IMR-90 (cell line): ENCODE results near the gene ATXN1. TPM values are rescaled to one million over a fixed set of nuclear protein-coding genes. Genes with fewer than 3 reads are reported as not detected.

Source experiments
- ATAC-seq: fragments of 200-7000 bp; cut with Tn5 transposase; 2 replicates; pipeline ENCODE4 v1.9.1; 2020; ENCODE audit warnings: low read depth, mild to moderate bottlenecking, moderate library complexity
- BruUV-seq: library from RNA; stranded (reverse); fragments of 400-500 nt; replicated peaks from 2 replicates; lab custom pipeline; 2021; lab: Mats Ljungman, UMichigan
- CTCF ChIA-PET: fragments of 300-600 bp; formaldehyde crosslinking; extraction: SDS; loops from one replicate; lab custom pipeline; 2021; ENCODE audit warnings: antibody characterized with exemption; lab: Yijun Ruan, JAX
- POLR2A ChIA-PET: fragments of 300-600 bp; sonication (Branson Sonifier 250); formaldehyde crosslinking; loops from one replicate; lab custom pipeline; 2022; ENCODE audit warnings: antibody characterized with exemption; ENCODE audit not compliant: unreplicated experiment; lab: Charles Lee
- DNase-seq: peaks from one replicate; pipeline ENCODE4 v3.0.0; 2013
- H2AFZ ChIP-seq: replicated peaks from 2 replicates; pipeline ENCODE3; 2013; ENCODE audit warnings: low read length, mild to moderate bottlenecking; ENCODE audit not compliant: poor library complexity
- H2AK5ac ChIP-seq: 2 replicates; pipeline ENCODE4 v1.6.1; 2013; ENCODE audit warnings: low read depth, low read length, inconsistent platforms
- H2AK9ac ChIP-seq: replicated peaks from 2 replicates; pipeline ENCODE3; 2013; ENCODE audit warnings: mild to moderate bottlenecking, low read depth, low read length, moderate library complexity; ENCODE audit not compliant: poor library complexity
- H2BK120ac ChIP-seq: 2 replicates; pipeline ENCODE4 v1.6.1; 2013; ENCODE audit warnings: low read depth, low read length, inconsistent platforms
- H2BK15ac ChIP-seq: 3 replicates; pipeline ENCODE4 v1.6.1; 2013; ENCODE audit warnings: low read depth, low read length, inconsistent platforms
- H2BK20ac ChIP-seq: 2 replicates; pipeline ENCODE4 v1.6.1; 2013; ENCODE audit warnings: low read depth, mild to moderate bottlenecking, inconsistent platforms, low read length, moderate library complexity
- H2BK5ac ChIP-seq: 2 replicates; pipeline ENCODE4 v1.6.1; 2013; ENCODE audit warnings: mild to moderate bottlenecking, low read depth, low read length, inconsistent platforms; ENCODE audit not compliant: poor library complexity, severe bottlenecking
- H3K14ac ChIP-seq: replicated peaks from 2 replicates; pipeline ENCODE4 v1.6.1; 2013; ENCODE audit warnings: low read depth, low read length, inconsistent platforms
- H3K18ac ChIP-seq: 2 replicates; pipeline ENCODE4 v1.6.1; 2013; ENCODE audit warnings: low read depth, low read length, control low read depth
- H3K23ac ChIP-seq: 2 replicates; pipeline ENCODE4 v1.6.1; 2013; ENCODE audit warnings: low read depth, low read length, inconsistent platforms
- H3K27ac ChIP-seq: 2 replicates; pipeline ENCODE4 v1.5.1; 2013; ENCODE audit warnings: mild to moderate bottlenecking, control low read depth, low read length; ENCODE audit not compliant: insufficient read depth
- H3K27me3 ChIP-seq: 2 replicates; pipeline ENCODE4 v1.6.1; 2013; ENCODE audit warnings: low read length; ENCODE audit not compliant: control insufficient read depth, insufficient read depth
- H3K36me3 ChIP-seq: 2 replicates; pipeline ENCODE4 v1.6.1; 2013; ENCODE audit warnings: low read length, mixed read lengths; ENCODE audit not compliant: control insufficient read depth, insufficient read depth
- H3K4ac ChIP-seq: 2 replicates; pipeline ENCODE4 v1.6.1; 2013; ENCODE audit warnings: low read depth, low read length, inconsistent platforms
- H3K4me1 ChIP-seq: 2 replicates; pipeline ENCODE4 v1.6.1; 2013; ENCODE audit warnings: low read length, mixed read lengths; ENCODE audit not compliant: control insufficient read depth, insufficient read depth
- H3K4me2 ChIP-seq: 2 replicates; pipeline ENCODE4 v1.6.1; 2013; ENCODE audit warnings: low read depth, mild to moderate bottlenecking, control low read depth, low read length, moderate library complexity
- H3K4me3 ChIP-seq: 2 replicates; pipeline ENCODE4 v1.5.1; 2013; ENCODE audit warnings: low read depth, mild to moderate bottlenecking, control low read depth, low read length, moderate library complexity; ENCODE audit not compliant: insufficient read depth
- H3K56ac ChIP-seq: 2 replicates; pipeline ENCODE4 v1.6.1; 2013; ENCODE audit warnings: low read length, inconsistent platforms; ENCODE audit not compliant: insufficient read depth; ENCODE audit errors: extremely low read depth
- H3K79me1 ChIP-seq, 2 experiments: 2 replicates each; pipeline ENCODE4 v1.6.1; 2013; ENCODE audit warnings: low read length in 2 of 2, inconsistent platforms in 1 of 2, low read depth in 1 of 2
- H3K9ac ChIP-seq: 2 replicates; pipeline ENCODE4 v1.6.1; 2013; ENCODE audit warnings: low read depth, low read length, control low read depth
- H3K9me1 ChIP-seq: 2 replicates; pipeline ENCODE4 v1.6.1; 2013; ENCODE audit warnings: low read length, inconsistent platforms; ENCODE audit not compliant: insufficient read depth
- H3K9me3 ChIP-seq: 2 replicates; pipeline ENCODE4 v1.6.1; 2013; ENCODE audit warnings: low read length; ENCODE audit not compliant: control insufficient read depth, insufficient read depth
- H4K20me1 ChIP-seq: 2 replicates; pipeline ENCODE4 v1.6.1; 2013; ENCODE audit warnings: low read length, inconsistent platforms; ENCODE audit not compliant: insufficient read depth
- H4K5ac ChIP-seq: 2 replicates; pipeline ENCODE4 v1.6.1; 2013; ENCODE audit warnings: mild to moderate bottlenecking, low read depth, low read length, control low read depth
- H4K8ac ChIP-seq, 2 experiments: 2 replicates each; pipeline ENCODE4 v1.6.1; 2013; ENCODE audit warnings: low read depth in 2 of 2, low read length in 2 of 2, control low read depth in 1 of 2, inconsistent platforms in 1 of 2
- H4K91ac ChIP-seq: 2 replicates; pipeline ENCODE4 v1.6.1; 2013; ENCODE audit warnings: low read depth, low read length, inconsistent platforms; ENCODE audit not compliant: insufficient read depth
- BHLHE40 ChIP-seq: fragments of 150-350 bp; IDR thresholded peaks from 2 replicates; pipeline ENCODE4 v1.6.1; 2016; ENCODE audit warnings: mild to moderate bottlenecking, low read depth, low read length
- CEBPB ChIP-seq: IDR thresholded peaks from 2 replicates; pipeline ENCODE4 v1.6.1; 2012; ENCODE audit warnings: low read depth, low read length, improper control_type of control experiment
- FOS ChIP-seq: fragments of 150-350 bp; IDR thresholded peaks from 2 replicates; pipeline ENCODE4 v1.6.1; 2016; ENCODE audit warnings: low read depth, low read length
- MAZ ChIP-seq: IDR thresholded peaks from 2 replicates; pipeline ENCODE4 v1.6.1; 2012; ENCODE audit warnings: low read depth, mild to moderate bottlenecking, low read length, improper control_type of control experiment, moderate library complexity, borderline replicate concordance
- RAD21 ChIP-seq: IDR thresholded peaks from 2 replicates; pipeline ENCODE4 v1.6.1; 2012; ENCODE audit warnings: low read length, improper control_type of control experiment
- RCOR1 ChIP-seq: IDR thresholded peaks from 2 replicates; pipeline ENCODE4 v1.6.1; 2012; ENCODE audit warnings: mild to moderate bottlenecking, low read length, improper control_type of control experiment; ENCODE audit not compliant: insufficient replicate concordance
- RFX5 ChIP-seq: IDR thresholded peaks from 2 replicates; pipeline ENCODE4 v1.8.0; 2012; ENCODE audit warnings: low read depth, mild to moderate bottlenecking, low read length, moderate library complexity
- USF2 ChIP-seq: fragments of 150-350 bp; IDR thresholded peaks from 2 replicates; pipeline ENCODE4 v1.6.1; 2017; ENCODE audit warnings: mild to moderate bottlenecking, antibody characterized with exemption, low read length, low read depth
- WGBS, 2 experiments: methylation state at CpG; one replicate each; pipeline versions ENCODE4 v1.1.5 to v1.1.7; 2013; ENCODE audit warnings: missing lambda C conversion rate in 2 of 2; ENCODE audit not compliant: insufficient read length in 1 of 2; ENCODE audit errors: extremely low coverage in 2 of 2; 5-methylcytosine and 5-hydroxymethylcytosine counted together
- dilution Hi-C: fragments of 300-500 bp; cut with HindIII; formaldehyde crosslinking; loops from one replicate; pipeline ENCODE4 v1.14.3; 2018; ENCODE audit warnings: low sequenced_read_pairs; ENCODE audit not compliant: unreplicated experiment
- in situ Hi-C: fragments of 300-500 bp; cut with MboI; formaldehyde crosslinking; loops from 3 replicates; pipeline ENCODE4 v1.14.3; 2019; ENCODE audit warnings: low sequenced_read_pairs, inconsistent platforms, mixed read lengths
- intact Hi-C: fragments of 100-400 bp; cut with micrococcal nuclease; formaldehyde crosslinking; loops from 2 replicates; pipeline ENCODE4 v1.10.0; 2022
- polyA plus RNA-seq, 3 experiments: library from polyadenylated mRNA; depleted of rRNA; stranded (reverse); fragments of >200 nt; gene quantifications; 2 replicates each; pipeline ENCODE4 v1.2.3, GENCODE V29; 2012; ENCODE audit warnings: low replicate concordance in 1 of 3
- total RNA-seq: library from RNA; depleted of rRNA; stranded (reverse); fragments of >200 nt; gene quantifications from 2 replicates; pipeline ENCODE4 v1.2.3, GENCODE V29; 2012

ATXN1 gene
- total and polyA plus RNA-seq, 2 of the 4 experiments (the other 2 are of a cell fraction), result 7.3 to 11.1 TPM

- no peak overlapping the region for H2BK15ac ChIP-seq
- no peaks in the 10 kb centered on the region for H3K27me3 ChIP-seq
- dilution Hi-C loops (no loop called here), intact Hi-C loops (loop anchor here (5.0 to 10.0 kb wide), 4 partner anchors 78 to 455 kb away; no protein-coding TSS in a partner anchor), in situ Hi-C loops (loop anchor here (5.0 to 10.0 kb wide), 3 partner anchors 173 to 575 kb away; partner anchors contain the start of gene ATXN1)
- H4K20me1 ChIP-seq, result peaks cover 6% of the 10 kb centered on the region; the same call in 1 of the 2 replicates
- H2AK9ac ChIP-seq, result no peak overlapping the region
- no peak overlapping the region for H3K18ac ChIP-seq
- H3K9me1 ChIP-seq, result peaks cover 16% of the 10 kb centered on the region
- H3K4me3 ChIP-seq, result no peak overlapping the region
- H2AK5ac ChIP-seq, result no peak overlapping the region; the same call in 1 of the 2 replicates
- ATAC-seq (no peak), DNase-seq (no peak)
- no peaks in the 10 kb centered on the region for H3K9me3 ChIP-seq
- no peak overlapping the region for H4K8ac ChIP-seq
- H4K91ac ChIP-seq, result no peak overlapping the region
- ChIA-PET CTCF (interaction anchor here (0.6 to 2.8 kb wide), 8 partner anchors 15 to 252 kb away, joined by 3 to 14 read pairs (median 4); partner anchors contain the start of gene ATXN1), POLR2A (no interaction called here)
- no peak overlapping the region for H4K5ac ChIP-seq
- H3K4ac ChIP-seq, result no peak overlapping the region
- no peak overlapping the region for H2BK120ac ChIP-seq
- no peak overlapping the region for H3K23ac ChIP-seq
- BruUV-seq, result no TSS peak
- peaks cover 5% of the 10 kb centered on the region; the same call in 1 of the 2 replicates for H3K4me1 ChIP-seq
- H3K36me3 ChIP-seq, result peaks cover 2% of the 10 kb centered on the region; the same call in 1 of the 2 replicates
- no CpG with 5 or more reads among the region's 2 CpGs for WGBS, 2 experiments
- H3K27ac ChIP-seq, result no peak overlapping the region
- no peak overlapping the region for H3K4me2 ChIP-seq
- no peak overlapping the region for H2BK5ac ChIP-seq
- no peak overlapping the region for H3K9ac ChIP-seq
- H2AFZ ChIP-seq, result no peak overlapping the region
- no peak overlapping the region for H3K14ac ChIP-seq
- peaks cover 3 to 31% of the 10 kb centered on the region in 2 experiments; a peak in 3 of 4 replicates for H3K79me1 ChIP-seq
- H3K56ac ChIP-seq, result no peak overlapping the region
- TF ChIP-seq FOS, result no peak
- no peak for TF ChIP-seq RCOR1
- TF ChIP-seq CEBPB, result no peak
- no peak for TF ChIP-seq RFX5
- TF ChIP-seq RAD21, result no peak
- TF ChIP-seq BHLHE40, result no peak
- no peak for TF ChIP-seq MAZ
- no peak for TF ChIP-seq USF2
- no peak overlapping the region for H2BK20ac ChIP-seq
Observed at GRCh38 chr6:16510245-16510644, 251.0 kb downstream of the ATXN1 start.
